ENCODE data around the gene EXOC7. TPM values are rescaled to one million over a fixed set of nuclear protein-coding genes. Genes with fewer than 3 reads are reported as not detected.

The EXOC7 gene
- polyA plus RNA-seq: 10 to 100 TPM; 30.1 to 54.3 (median 52.2) TPM

GRCh38 chr17:76103274-76104139 is at the start of gene EXOC7:
EXOC7 (minus strand) TSS chr17:76103787; CDS start chr17:76103692, 95 bp downstream.
- WGBS, 3 donors: 3 to 4% (median 4%) methylated on average over 55 of the region's 55 CpGs
- H3K27ac ChIP-seq (ENCODE audit: low read depth, low read length): no peak within 1 kb of the TSS

- WGBS, 3 donors: 82 to 88% (median 86%) methylated on average over 9 of the region's 9 CpGs
Observed at GRCh38 chr17:76153202-76153601, 49.6 kb upstream of the EXOC7 start.

GRCh38 chr17:76152591-76152990 is 49.0 kb upstream of the EXOC7 start:
- 85 to 88% (median 85%) methylated on average over 7 of the region's 7 CpGs for WGBS, 3 donors

More at GRCh38 chr17:76153202-76153601, 49.6 kb upstream of the EXOC7 start:
- H3K27ac ChIP-seq (ENCODE audit: low read depth, low read length): no peak overlapping the region

GRCh38 chr17:76151896-76152454 is 48.4 kb upstream of the EXOC7 start:
- WGBS, 3 donors: 87 to 92% (median 92%) methylated on average over 8 of the region's 8 CpGs
- no peak overlapping the region for H3K27ac ChIP-seq (ENCODE audit: low read depth, low read length)

More at GRCh38 chr17:76152591-76152990, 49.0 kb upstream of the EXOC7 start:
- no peak overlapping the region for H3K27ac ChIP-seq (ENCODE audit: low read depth, low read length)

- 85 to 89% (median 87%) methylated on average over 23 of the region's 23 CpGs for WGBS, 3 donors
- no peak overlapping the region for H3K27ac ChIP-seq (ENCODE audit: low read depth, low read length)
Observed at GRCh38 chr17:76150712-76151622, 47.4 kb upstream of the EXOC7 start.

GRCh38 chr17:76149214-76149613 is 45.6 kb upstream of the EXOC7 start:
- WGBS, 3 donors: 83 to 95% (median 92%) methylated on average over 10 of the region's 10 CpGs

GRCh38 chr17:76148015-76148326 is 44.4 kb upstream of the EXOC7 start:
- no peak overlapping the region for H3K27ac ChIP-seq (ENCODE audit: low read depth, low read length)
- 83 to 100% (median 90%) methylated on average over 1 of the region's 1 CpG for WGBS, 3 donors

More at GRCh38 chr17:76149214-76149613, 45.6 kb upstream of the EXOC7 start:
- no peak overlapping the region for H3K27ac ChIP-seq (ENCODE audit: low read depth, low read length)

GRCh38 chr17:76147211-76148014 is 43.8 kb upstream of the EXOC7 start:
- no peak overlapping the region for H3K27ac ChIP-seq (ENCODE audit: low read depth, low read length)
- WGBS, 3 donors: 74 to 81% (median 75%) methylated on average over 13 of the region's 13 CpGs

- 83 to 90% (median 85%) methylated on average over 22 of the region's 22 CpGs for WGBS, 3 donors
- H3K27ac ChIP-seq (ENCODE audit: low read depth, low read length): no peak overlapping the region
Observed at GRCh38 chr17:76146053-76146851, 42.7 kb upstream of the EXOC7 start.

- H3K27ac ChIP-seq (ENCODE audit: low read depth, low read length): no peak overlapping the region
Observed at GRCh38 chr17:76145231-76146052, 41.9 kb upstream of the EXOC7 start.

GRCh38 chr17:76142585-76143041 is 39.0 kb upstream of the EXOC7 start:
- H3K27ac ChIP-seq (ENCODE audit: low read depth, low read length): no peak overlapping the region
- 92 to 95% (median 94%) methylated on average over 6 of the region's 6 CpGs for WGBS, 3 donors

More at GRCh38 chr17:76145231-76146052, 41.9 kb upstream of the EXOC7 start:
- 46 to 76% (median 52%) methylated on average over 25 of the region's 25 CpGs for WGBS, 3 donors

GRCh38 chr17:76142039-76142584 is 38.5 kb upstream of the EXOC7 start:
- WGBS, 3 donors: 52 to 76% (median 55%) methylated on average over 10 of the region's 10 CpGs
- H3K27ac ChIP-seq (ENCODE audit: low read depth, low read length): no peak overlapping the region

GRCh38 chr17:76141212-76142038 is 37.8 kb upstream of the EXOC7 start, which contains the start of gene FOXJ1:
FOXJ1 (minus strand) TSS chr17:76141245; CDS start chr17:76140395, 850 bp downstream.
- 4 to 10% (median 5%) methylated on average over 47 to 59 of the region's 59 CpGs for WGBS, 3 donors
- H3K27ac ChIP-seq (ENCODE audit: low read depth, low read length): no peak within 1 kb of the TSS

GRCh38 chr17:76140661-76141211 is 37.1 kb upstream of the EXOC7 start:
- 3 to 10% (median 4%) methylated on average over 23 to 24 of the region's 24 CpGs for WGBS, 3 donors
- H3K27ac ChIP-seq (ENCODE audit: low read depth, low read length): no peak overlapping the region

All from adipose tissue (tissue), 3 donors.